ENCODE results near the gene DYSF.

DNA sequence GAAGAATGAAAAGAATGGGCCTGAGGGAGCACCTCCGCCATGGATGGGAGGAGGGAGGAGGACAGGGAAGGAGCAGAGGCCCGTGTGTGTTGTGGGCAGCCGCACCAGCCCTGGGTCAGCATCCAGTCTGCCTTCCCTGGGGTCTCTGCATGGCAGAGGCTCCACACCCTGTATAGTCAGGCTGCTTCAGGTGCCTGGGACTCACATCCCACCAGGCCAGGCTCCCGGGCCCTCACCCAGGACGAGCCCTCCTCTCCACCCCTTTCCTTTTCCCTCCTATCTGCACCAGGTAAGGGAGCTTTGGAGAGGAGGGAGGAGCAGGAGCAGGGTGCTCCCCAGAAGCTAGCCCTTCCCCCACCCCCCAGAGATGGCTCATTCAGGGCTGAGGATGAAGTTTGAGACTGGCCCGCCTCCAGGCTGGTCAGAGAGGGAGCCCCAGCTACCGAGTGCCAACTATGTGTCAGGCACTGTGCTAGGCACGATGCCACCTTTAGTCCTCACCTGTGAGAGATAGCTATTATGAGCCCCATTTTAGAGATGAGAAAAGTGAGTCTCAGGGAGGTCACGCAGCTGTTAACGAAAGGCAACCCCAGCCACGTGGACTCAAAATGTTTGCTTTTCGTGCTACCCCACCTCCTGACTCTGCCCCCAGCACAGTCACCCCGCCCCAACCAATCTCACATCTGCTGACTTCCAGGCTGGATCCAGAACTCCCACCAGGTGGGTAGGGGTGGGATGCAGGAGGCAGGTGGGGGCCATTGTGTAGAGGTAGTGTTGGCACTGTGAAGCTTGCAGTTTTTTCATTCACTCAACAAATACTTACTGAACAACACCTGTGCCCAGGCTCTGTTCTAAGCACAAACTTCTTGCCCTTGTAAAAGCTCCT is 242.1 kb downstream of the DYSF start:
- TF ChIP-seq, protein P1, sequence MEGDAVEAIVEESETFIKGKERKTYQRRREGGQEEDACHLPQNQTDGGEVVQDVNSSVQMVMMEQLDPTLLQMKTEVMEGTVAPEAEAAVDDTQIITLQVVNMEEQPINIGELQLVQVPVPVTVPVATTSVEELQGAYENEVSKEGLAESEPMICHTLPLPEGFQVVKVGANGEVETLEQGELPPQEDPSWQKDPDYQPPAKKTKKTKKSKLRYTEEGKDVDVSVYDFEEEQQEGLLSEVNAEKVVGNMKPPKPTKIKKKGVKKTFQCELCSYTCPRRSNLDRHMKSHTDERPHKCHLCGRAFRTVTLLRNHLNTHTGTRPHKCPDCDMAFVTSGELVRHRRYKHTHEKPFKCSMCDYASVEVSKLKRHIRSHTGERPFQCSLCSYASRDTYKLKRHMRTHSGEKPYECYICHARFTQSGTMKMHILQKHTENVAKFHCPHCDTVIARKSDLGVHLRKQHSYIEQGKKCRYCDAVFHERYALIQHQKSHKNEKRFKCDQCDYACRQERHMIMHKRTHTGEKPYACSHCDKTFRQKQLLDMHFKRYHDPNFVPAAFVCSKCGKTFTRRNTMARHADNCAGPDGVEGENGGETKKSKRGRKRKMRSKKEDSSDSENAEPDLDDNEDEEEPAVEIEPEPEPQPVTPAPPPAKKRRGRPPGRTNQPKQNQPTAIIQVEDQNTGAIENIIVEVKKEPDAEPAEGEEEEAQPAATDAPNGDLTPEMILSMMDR (conservative IDR thresholded peaks at IDR 0.05; ENCODE audit: low read depth, low read length) = no peak
- TF ChIP-seq EZH2 (IDR thresholded peaks at IDR 0.05; ENCODE audit: borderline replicate concordance, low read depth, low read length, poor library complexity, severe bottlenecking) = no peak
